CD4-positive, alpha-beta T cell treated with Interleukin-4 for 4 hours (primary cell): ENCODE results near the gene GPX4.

ENCODE experiments used
- DNase-seq: peaks from one replicate; pipeline ENCODE4 v3.0.0-alpha.2; 2020

The GPX4 gene, protein sequence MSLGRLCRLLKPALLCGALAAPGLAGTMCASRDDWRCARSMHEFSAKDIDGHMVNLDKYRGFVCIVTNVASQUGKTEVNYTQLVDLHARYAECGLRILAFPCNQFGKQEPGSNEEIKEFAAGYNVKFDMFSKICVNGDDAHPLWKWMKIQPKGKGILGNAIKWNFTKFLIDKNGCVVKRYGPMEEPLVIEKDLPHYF

GRCh38 chr19:1103708-1104310 is at the start of gene GPX4:
Gene GPX4 (plus strand): TSS chr19:1103994. CDS start chr19:1104044, 50 bp downstream.
- peak; percentile 98 for DNase-seq

- DNase-seq, result no peak
Measured at GRCh38 chr19:1054102-1055027, 49.4 kb upstream of the GPX4 start.

- no peak for DNase-seq
Measured at GRCh38 chr19:1055028-1055425, 48.8 kb upstream of the GPX4 start.

DNA sequence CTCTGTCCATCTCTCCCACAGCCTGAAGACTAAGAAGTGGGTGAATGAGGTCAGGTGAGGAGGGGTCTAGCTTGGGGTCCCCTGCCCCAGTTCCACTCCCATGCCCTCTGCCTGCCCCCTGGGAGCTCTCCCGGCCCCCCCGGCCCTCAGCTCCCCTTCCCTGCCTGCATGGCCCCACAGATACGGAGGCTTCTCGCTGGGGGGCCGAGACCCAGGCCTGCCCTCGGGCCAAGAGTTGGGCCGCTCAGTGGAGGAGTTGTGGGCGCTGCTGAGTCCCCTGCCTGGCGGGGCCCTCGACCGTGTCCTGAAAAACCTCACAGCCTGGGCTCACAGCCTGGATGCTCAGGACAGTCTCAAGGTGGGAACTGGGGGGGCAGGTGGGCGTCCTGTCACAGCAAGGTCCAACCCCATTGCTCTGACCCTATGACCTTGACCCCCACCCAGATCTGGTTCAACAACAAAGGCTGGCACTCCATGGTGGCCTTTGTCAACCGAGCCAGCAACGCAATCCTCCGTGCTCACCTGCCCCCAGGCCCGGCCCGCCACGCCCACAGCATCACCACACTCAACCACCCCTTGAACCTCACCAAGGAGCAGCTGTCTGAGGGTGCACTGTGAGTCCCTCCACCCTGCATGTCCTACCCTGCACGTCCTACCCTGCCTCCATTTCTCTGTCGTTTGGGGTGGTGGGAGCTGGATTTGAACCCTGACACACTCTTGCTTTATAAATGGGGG is 47.7 kb upstream of the GPX4 start:
- DNase-seq, result no peak

- DNase-seq, result peak; percentile 72
Measured at GRCh38 chr19:1057176-1057855, 46.5 kb upstream of the GPX4 start.

DNA sequence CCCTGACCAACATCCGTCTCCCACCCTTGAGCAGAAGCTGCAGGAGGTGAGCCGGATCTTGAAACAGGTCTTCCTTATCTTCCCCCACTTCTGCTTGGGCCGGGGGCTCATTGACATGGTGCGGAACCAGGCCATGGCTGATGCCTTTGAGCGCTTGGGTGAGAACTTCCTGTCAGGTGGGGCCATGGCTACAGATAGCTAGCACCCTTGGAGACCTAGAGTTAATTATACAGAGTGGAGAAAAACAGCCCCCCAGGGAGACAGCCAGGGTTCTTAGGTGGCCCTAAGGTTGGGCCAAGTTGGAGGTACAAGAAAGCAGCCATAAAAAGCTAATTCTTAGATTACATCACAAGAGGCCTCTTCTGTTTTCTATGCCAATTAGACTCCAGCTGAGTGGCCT is 45.7 kb upstream of the GPX4 start:
- no peak for DNase-seq

- DNase-seq, result no peak
Measured at GRCh38 chr19:1060689-1061088, 43.1 kb upstream of the GPX4 start.

GRCh38 chr19:1061987-1062386 is 41.8 kb upstream of the GPX4 start:
- DNase-seq, result no peak

DNA sequence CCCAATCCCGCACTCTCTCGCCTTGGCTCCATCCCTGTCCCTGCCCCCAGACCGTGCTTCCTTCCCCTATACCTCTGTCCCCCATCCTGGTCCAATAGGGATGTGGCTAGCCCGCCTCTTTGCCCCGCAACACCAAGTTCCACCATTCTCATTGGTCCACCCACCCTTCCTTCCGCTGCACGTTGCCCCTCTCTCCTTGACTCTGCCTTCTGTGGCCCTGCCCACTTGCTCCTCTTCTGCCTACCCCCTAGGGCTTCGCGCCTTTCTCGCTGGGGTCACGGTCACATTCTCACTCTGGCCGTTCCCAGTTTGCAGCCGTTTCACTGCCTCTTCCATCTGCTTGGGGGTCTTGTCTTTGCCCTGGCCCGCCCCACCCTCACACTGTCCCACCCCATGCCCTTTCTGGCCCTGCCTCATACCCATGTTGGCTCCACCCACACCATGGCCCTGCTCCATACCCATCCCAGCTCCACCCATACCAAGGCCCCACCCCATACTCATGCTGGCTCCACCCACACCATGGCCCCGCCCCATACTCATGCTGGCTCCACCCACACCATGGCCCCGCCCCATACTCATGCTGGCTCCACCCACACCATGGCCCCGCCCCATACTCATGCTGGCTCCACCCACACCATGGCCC is 41.3 kb upstream of the GPX4 start:
- no peak for DNase-seq

DNA sequence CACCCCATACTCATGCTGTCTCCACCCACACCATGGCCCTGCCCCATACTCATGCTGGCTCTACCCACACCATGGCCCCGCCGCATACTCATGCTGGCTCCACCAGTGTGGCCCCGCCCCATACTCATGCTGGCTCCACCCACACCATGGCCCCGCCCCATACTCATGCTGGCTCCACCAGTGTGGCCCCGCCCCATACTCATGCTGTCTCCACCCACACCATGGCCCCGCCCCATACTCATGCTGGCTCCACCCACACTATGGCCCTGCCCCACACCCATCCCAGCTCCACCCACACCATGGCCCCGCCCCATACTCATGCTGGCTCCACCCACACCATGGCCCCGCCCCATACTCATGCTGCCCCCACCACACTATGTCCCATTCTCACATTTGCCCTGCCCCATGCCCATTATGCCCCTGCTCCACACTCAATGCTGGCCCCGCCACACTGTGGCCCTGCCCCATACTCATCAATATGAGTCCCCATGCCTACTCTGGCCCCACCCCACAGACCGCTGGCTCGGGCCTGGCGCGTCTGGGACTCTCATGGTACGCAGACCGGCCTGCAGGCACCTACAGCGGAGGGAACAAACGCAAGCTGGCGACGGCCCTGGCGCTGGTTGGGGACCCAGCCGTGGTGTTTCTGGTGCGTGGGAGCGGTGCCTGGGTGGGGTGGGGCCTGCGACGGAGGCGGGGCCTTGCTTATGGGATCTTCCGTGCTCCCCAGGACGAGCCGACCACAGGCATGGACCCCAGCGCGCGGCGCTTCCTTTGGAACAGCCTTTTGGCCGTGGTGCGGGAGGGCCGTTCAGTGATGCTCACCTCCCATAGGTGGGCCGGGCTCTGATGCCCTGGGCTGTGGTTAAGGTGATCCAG is 40.5 kb upstream of the GPX4 start:
- DNase-seq, result no peak

GRCh38 chr19:1063909-1064660 is 39.7 kb upstream of the GPX4 start:
- no peak for DNase-seq

- DNase-seq, result peak; percentile 69
Measured at GRCh38 chr19:1064661-1065605, 38.9 kb upstream of the GPX4 start.

- DNase-seq, result no peak
Measured at GRCh38 chr19:1065606-1066109, 38.1 kb upstream of the GPX4 start.

DNA sequence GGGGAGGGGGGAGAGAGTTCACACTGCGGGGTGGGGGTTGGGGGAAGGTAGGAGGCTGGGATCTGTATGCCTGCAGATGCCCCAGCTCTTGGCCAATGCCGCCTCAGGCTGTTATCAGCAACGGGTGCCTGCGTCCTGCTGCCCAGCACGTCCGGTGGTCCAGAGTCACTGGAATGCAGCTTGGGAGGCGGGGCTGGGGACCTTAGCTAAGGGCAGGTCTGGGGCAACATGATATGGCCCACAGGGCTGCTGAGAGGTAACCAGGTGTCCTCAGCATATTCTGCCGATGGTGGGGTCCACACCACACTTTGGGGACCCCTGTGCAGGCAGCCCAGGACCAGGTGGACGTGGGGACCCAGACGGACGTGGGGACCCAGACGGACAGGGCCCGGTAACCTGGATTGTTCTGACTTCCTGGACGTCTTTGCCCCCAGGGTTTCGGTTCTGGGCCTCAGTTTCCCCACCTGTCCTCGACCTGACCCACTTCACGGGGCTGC is 37.5 kb upstream of the GPX4 start:
- DNase-seq, result no peak

DNA sequence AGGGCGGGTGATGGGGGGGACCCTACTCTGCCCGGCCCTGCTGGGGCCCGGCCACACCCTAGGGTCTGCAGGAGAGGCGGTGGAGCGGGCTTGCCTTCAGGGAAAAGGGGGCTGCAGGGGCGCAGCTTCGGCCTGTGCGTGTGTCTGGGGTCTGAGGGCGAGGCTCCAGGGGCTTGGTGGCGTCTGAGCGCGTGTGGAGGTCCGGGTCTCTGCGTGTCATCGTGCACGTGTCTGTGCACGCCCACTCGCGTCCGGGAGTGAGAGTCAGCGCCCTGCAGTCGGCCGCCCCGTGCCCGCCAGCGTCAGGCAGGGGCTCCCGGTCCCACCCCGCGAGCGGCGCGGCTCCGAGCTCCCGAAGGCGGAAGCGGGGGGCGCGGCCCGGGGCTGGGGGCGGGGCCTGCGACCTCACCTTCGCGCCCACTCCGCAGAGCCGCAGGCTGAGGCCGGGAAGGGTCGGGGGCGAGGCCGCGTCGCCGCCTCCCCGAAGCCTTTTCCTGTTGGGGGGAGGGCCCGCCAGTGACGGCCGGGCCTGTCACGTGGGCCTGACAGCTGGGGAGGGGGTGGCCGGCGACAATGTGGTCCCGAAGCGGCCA is 37.0 kb upstream of the GPX4 start, which contains the start of gene ARHGAP45:
ARHGAP45 (plus strand) TSS at position 420 of the 593 bp plus-strand sequence. CDS start 239 bp downstream, outside the sequence.
- DNase-seq, result peak; percentile 86

DNA sequence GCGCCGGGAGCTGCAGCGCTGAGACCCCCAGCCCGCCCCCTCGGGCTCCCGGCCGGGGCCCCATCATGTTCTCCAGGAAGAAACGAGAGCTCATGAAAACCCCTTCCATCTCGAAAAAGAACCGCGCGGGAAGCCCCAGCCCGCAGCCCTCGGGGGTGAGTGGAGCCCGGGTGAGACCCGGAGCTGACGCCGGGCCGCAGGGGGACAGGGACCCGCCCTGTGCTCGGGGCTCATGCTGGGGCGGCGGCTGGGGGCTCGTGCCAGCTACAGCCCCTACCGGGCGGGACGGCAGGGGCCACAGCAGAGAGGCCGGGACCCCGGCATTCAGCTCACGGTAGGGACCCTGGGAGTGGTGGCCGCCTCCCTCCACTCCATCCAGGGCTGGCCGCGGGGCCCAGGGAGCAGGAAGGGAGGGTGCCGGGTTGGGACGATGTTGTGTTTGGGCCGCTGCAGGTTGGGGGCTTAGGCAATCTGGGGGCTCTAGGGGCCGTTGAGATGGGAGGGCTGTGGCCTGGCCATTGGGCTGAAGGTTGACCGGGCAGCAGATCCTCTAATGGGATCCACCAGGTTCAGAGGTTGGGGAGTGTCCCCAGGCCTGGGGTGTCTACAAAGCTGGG is 36.3 kb upstream of the GPX4 start:
- DNase-seq, result no peak
